Esophagus squamous epithelium (tissue), 4 donors: ENCODE results near the gene CPNE4.

Experiments
- POLR2A ChIP-seq, 4 donors: fragments of 450-650 bp; IDR thresholded peaks; one replicate each; pipeline ENCODE4 v1.6.1; 2017; ENCODE audit warnings: antibody characterized with exemption in 4 of 4, mild to moderate bottlenecking in 4 of 4, moderate library complexity in 3 of 4
- TF ChIP-seq, protein P1 (sequence below), 6 experiments: fragments of 450-650 bp in 4 of 6; fragments of 200-600 bp in 2 of 6; sonication (generic) in 2 of 6; IDR thresholded peaks; one replicate each; pipeline ENCODE4 v1.5.1; 2016 to 2019; ENCODE audit warnings: antibody characterized with exemption in 6 of 6, mild to moderate bottlenecking in 4 of 6, moderate library complexity in 4 of 6

DNA sequence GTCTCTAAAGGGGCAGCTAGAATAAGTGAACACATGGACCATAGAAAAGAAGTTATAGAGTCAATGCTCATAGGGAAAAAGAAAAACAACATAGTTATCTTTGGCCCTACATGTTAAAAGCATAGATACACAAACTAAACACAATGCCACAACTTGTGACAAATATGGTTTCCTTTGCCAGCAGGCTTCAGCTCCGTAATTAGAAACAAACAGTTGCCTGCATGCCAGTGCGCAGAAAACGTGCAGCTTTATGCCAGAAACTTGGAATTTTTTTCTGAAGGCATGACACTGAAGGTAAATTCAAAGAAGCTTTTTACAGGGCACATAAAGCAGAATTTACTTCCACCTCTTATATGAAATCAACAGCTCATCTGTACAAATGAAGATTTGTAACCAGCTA, 2.2 kb upstream of the CPNE4 start:
- no peak for TF ChIP-seq POLR2A (IDR thresholded peaks at IDR 0.05)
- TF ChIP-seq, protein P1, sequence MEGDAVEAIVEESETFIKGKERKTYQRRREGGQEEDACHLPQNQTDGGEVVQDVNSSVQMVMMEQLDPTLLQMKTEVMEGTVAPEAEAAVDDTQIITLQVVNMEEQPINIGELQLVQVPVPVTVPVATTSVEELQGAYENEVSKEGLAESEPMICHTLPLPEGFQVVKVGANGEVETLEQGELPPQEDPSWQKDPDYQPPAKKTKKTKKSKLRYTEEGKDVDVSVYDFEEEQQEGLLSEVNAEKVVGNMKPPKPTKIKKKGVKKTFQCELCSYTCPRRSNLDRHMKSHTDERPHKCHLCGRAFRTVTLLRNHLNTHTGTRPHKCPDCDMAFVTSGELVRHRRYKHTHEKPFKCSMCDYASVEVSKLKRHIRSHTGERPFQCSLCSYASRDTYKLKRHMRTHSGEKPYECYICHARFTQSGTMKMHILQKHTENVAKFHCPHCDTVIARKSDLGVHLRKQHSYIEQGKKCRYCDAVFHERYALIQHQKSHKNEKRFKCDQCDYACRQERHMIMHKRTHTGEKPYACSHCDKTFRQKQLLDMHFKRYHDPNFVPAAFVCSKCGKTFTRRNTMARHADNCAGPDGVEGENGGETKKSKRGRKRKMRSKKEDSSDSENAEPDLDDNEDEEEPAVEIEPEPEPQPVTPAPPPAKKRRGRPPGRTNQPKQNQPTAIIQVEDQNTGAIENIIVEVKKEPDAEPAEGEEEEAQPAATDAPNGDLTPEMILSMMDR (IDR thresholded peaks at IDR 0.05) = no peak
